Measurements from ENCODE around the gene IL1F10. TPM values are rescaled to one million over a fixed set of nuclear protein-coding genes. Genes with fewer than 3 reads are reported as not detected.

The IL1F10 gene
- total and polyA plus RNA-seq, 2 of the 8 experiments (the other 6 are each of a cell fraction or from before 2014, with no cell fraction given), result not detected

GRCh38 chr2:113092864-113093612 lies 25.3 kb downstream of the IL1F10 start (continued):
- TF ChIP-seq SP4 (IDR thresholded peaks at IDR 0.05; ENCODE audit: low read length) (no peak), SAP30 (IDR thresholded peaks at IDR 0.05; ENCODE audit: insufficient read depth, insufficient replicate concordance, low read length) (no peak), E2F6 (IDR thresholded peaks at IDR 0.05) (no peak), POU5F1 (IDR thresholded peaks at IDR 0.05; ENCODE audit: low read depth, low read length) (no peak), GTF2F1 (IDR thresholded peaks at IDR 0.05; ENCODE audit: borderline replicate concordance, low read depth, low read length) (no peak)
